ENCODE measurements around the gene HAGHL.

Gene HAGHL

DNA sequence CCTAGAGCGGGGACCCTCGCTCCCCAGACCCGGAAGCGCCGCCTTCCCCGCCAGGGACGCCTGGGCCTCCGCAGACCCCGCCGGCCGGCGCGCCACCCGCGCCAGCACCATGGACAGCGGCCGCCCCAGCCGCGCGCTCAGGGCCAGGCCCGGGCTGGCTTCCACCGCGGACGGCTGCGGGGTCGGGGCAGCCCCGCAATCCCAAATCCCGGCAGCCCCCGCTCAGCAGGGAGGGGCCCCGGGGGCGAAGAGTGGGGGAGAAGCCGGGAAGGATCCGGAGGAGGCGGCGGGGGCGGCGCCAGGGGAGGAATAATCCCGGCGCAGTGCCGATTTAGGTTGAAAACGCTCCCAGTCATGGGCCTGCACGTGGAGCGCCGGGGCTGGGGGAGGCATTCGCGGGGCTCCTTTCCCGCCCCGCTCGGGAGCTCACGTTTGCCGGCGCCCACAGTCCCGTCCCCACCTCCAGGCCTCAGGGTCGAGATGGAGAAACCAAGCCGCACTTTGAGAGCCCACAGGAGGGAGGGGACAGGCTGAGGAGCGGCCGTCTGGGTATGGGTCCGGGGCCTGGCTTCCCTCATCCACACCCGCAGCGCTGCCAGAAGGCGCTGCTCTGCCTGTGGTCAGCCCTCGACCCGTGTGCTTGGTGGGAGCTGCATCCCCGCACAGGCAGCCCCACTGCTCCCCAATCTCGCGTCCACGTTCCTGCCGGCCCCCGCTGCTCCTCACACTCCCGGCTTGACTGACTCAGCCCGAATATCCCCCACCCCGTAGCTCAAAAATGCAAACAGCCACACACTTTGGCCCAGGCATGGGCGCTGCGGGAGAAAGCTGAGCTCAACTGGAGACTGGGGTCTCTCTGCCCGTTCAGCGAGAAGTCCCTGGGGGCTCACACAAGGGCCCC, 26.0 kb upstream of the HAGHL start:
- peaks cover 15% of the 10 kb centered on the region for H3K4me1 Mint-ChIP-seq

GRCh38 chr16:702341-702740, 24.6 kb upstream of the HAGHL start:
- no peak overlapping the region for H3K27ac Mint-ChIP-seq
- peaks cover 9% of the 10 kb centered on the region for H3K4me1 Mint-ChIP-seq
- H3K4me3 Mint-ChIP-seq = no peak overlapping the region
- H3K27me3 Mint-ChIP-seq = peaks cover 14% of the 10 kb centered on the region
- H3K9me3 Mint-ChIP-seq = no peaks in the 10 kb centered on the region
- H3K36me3 Mint-ChIP-seq = no peaks in the 10 kb centered on the region

More for the DNA sequence above, 26.0 kb upstream of the HAGHL start:
- Mint-ChIP-seq H3K9me3 (no peaks in the 10 kb centered on the region), H3K36me3 (no peaks in the 10 kb centered on the region), H3K27me3 (peaks cover 12% of the 10 kb centered on the region), H3K4me3 (no peak overlapping the region), H3K27ac (no peak overlapping the region)

- Mint-ChIP-seq H3K36me3 (no peaks in the 10 kb centered on the region), H3K27me3 (peaks cover 19% of the 10 kb centered on the region), H3K4me1 (peaks cover 9% of the 10 kb centered on the region), H3K4me3 (no peak overlapping the region), H3K27ac (no peak overlapping the region), H3K9me3 (no peaks in the 10 kb centered on the region)
These were observed 23.5 kb upstream of the HAGHL start for GRCh38 chr16:703406-703805.

GRCh38 chr16:704047-704446, 22.9 kb upstream of the HAGHL start:
- H3K36me3 Mint-ChIP-seq = no peaks in the 10 kb centered on the region
- H3K4me3 Mint-ChIP-seq = no peak overlapping the region
- H3K4me1 Mint-ChIP-seq = peaks cover 9% of the 10 kb centered on the region
- no peak overlapping the region for H3K27ac Mint-ChIP-seq
- H3K27me3 Mint-ChIP-seq = peaks cover 23% of the 10 kb centered on the region
- no peaks in the 10 kb centered on the region for H3K9me3 Mint-ChIP-seq

GRCh38 chr16:704552-705380, 22.1 kb upstream of the HAGHL start:
- Mint-ChIP-seq H3K4me1 (peaks cover 6% of the 10 kb centered on the region), H3K4me3 (no peak overlapping the region), H3K9me3 (no peaks in the 10 kb centered on the region), H3K36me3 (no peaks in the 10 kb centered on the region), H3K27ac (no peak overlapping the region), H3K27me3 (peaks cover 24% of the 10 kb centered on the region)

DNA sequence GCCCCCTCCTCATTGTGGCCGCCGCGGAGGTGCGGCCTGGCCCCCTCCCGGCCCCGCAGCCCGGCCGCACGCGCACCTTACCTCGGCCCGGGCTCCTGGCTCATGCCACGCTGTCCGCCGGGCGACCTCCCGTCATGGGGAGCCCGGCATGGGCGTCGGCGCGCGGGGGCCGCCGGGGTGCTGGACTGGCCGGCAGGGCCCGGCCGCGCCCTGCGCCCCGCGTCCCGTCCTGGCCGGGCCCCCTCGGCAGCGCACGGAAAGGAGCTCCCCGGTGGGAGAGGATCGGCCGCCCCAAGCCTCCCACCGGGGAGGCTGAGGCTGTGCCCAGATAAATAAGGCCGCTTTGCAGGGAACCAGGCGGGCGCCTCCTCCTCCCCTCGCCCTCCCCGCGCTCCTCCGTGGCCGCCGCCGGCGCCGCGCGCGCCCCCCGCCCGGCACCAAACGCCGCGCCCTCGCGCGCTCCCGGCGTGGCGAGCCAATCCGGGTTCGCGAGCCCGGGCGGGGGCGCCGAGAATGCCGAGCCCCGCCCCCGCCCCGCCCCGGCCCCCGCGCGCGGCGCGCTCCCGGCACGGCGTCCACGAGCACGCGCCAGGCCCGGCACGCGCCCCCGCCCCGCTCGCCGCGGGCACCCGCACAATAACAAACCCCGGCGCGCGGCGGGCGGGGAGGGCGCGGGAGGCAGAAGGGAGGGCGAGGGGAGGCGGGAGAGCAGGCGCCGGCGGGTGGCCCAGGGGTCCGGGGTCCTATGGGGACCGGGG, 21.3 kb upstream of the HAGHL start, which contains the start of gene FBXL16:
TSS of gene FBXL16 (minus strand) at position 371 of the 758 bp plus-strand sequence. CDS start 8,396 bp downstream, outside the sequence.
- Mint-ChIP-seq H3K27me3 (peaks cover 26% of the 10 kb centered on the region), H3K9me3 (no peaks in the 10 kb centered on the region), H3K36me3 (no peaks in the 10 kb centered on the region), H3K4me1 (peaks cover 6% of the 10 kb centered on the region), H3K27ac (no peak within 1 kb of the TSS), H3K4me3 (peak within 1 kb of the TSS; percentile 15)

DNA sequence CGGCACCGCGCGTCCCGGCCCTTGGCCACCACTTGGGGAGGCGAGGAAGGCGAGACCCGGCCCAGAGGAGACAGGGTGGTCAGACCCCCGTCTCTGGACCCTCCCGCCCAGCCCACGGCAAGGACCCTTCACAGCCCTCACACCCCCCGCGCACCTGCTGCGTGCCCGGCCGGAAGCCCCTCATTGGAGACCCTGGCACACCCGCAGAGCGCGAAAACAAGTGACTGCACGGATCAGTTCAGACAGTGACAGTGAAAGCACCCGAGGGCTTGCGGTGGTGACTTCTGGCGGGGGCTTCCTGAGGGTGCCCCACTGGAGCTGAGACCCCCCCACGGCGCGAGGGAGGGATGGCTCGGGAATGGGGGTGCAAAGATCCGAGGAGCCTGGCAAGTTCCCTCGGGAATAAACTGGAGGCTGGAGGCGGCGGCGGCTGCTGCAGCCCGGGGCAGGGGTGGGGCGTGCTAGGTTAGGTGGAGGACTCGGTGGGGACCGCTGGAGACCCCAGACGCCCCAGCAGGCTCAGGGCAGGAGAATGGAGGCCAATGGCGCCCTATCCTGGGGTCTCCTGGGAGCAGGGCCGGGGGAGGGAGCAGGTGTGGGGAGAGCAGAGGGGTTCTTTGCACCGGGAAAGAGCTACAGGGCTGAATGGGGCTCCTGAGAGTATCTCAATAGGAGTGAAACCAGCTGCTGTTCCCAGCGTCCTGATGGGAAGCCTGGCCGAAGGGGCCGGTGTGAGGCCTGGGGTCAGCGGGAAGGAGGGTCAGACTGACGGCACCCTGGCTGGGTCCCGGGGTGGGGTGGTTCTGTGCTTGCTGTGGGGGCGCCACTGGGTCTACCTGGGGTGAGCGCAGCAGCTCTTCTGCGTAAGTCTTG, 20.5 kb upstream of the HAGHL start:
- H3K27ac Mint-ChIP-seq = no peak overlapping the region
- peaks cover 28% of the 10 kb centered on the region for H3K27me3 Mint-ChIP-seq
- H3K36me3 Mint-ChIP-seq = no peaks in the 10 kb centered on the region
- peaks cover 2% of the 10 kb centered on the region for H3K4me1 Mint-ChIP-seq
- H3K9me3 Mint-ChIP-seq = no peaks in the 10 kb centered on the region
- H3K4me3 Mint-ChIP-seq = peak overlapping the region; percentile 15

- no peaks in the 10 kb centered on the region for H3K9me3 Mint-ChIP-seq
- H3K4me1 Mint-ChIP-seq = no peaks in the 10 kb centered on the region
- peaks cover 28% of the 10 kb centered on the region for H3K27me3 Mint-ChIP-seq
- no peak overlapping the region for H3K4me3 Mint-ChIP-seq
- no peaks in the 10 kb centered on the region for H3K36me3 Mint-ChIP-seq
- no peak overlapping the region for H3K27ac Mint-ChIP-seq
These were observed 19.8 kb upstream of the HAGHL start for GRCh38 chr16:707062-707538.

GRCh38 chr16:708019-708418, 18.9 kb upstream of the HAGHL start:
- Mint-ChIP-seq H3K4me1 (no peaks in the 10 kb centered on the region), H3K9me3 (no peaks in the 10 kb centered on the region), H3K27ac (no peak overlapping the region), H3K4me3 (no peak overlapping the region), H3K36me3 (no peaks in the 10 kb centered on the region), H3K27me3 (peaks cover 21% of the 10 kb centered on the region)

DNA sequence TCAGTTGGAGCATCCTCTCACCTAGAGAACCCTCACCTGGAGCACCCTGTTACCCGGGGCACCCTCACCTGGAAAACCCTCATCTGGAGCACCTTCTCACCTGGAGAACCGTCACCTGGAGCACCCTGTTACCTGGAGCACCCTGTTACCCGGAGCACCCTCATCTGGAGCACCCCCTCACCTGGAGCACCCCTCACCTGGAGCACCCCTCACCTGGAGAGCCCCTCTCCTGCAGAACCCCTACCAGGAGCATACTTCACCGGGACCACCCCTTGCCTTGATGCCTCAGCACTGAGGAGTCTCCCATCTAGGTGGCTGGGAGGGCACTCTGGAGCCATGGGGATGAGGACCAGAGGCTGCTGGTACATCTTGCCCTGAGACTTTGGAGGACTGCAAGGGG, 17.9 kb upstream of the HAGHL start:
- Mint-ChIP-seq H3K27ac (no peak overlapping the region), H3K4me3 (no peak overlapping the region), H3K4me1 (no peaks in the 10 kb centered on the region), H3K36me3 (no peaks in the 10 kb centered on the region), H3K9me3 (no peaks in the 10 kb centered on the region), H3K27me3 (peaks cover 19% of the 10 kb centered on the region)

GRCh38 chr16:709566-710499, 17.1 kb upstream of the HAGHL start:
- H3K4me3 Mint-ChIP-seq = no peak overlapping the region
- peaks cover 17% of the 10 kb centered on the region for H3K27me3 Mint-ChIP-seq
- no peak overlapping the region for H3K27ac Mint-ChIP-seq
- H3K9me3 Mint-ChIP-seq = no peaks in the 10 kb centered on the region
- H3K4me1 Mint-ChIP-seq = no peaks in the 10 kb centered on the region
- no peaks in the 10 kb centered on the region for H3K36me3 Mint-ChIP-seq

DNA sequence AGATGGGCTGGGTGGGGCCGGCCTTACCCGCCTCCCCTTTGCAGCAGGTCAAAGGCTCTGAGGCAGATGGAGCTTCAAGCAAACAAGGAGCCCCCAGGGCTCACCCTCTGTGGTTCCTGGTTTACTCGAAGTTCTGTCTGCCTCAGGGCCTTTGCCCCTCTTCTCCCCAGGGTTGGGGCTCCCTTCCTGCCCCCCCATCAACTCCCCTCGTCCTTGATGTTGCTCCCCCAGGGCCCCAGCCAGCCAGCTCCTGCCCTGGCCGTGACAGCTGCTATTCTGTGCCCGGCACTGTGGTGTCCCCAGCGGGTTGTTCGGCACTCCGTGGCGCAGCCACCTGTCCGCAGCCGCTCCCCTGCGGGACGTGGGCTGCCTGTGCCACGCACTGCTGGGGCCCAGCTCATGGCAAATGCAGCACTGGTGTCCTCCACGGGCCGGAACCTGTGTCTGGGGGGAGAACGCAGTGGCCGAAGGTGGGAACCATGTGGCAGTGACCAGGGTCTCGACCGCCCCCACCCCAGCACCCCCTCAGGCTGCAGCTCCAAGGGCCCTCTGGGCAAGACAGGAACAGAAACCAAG, 16.3 kb upstream of the HAGHL start:
- Mint-ChIP-seq H3K36me3 (no peaks in the 10 kb centered on the region), H3K27ac (no peak overlapping the region), H3K27me3 (peaks cover 17% of the 10 kb centered on the region), H3K4me3 (no peak overlapping the region), H3K9me3 (no peaks in the 10 kb centered on the region), H3K4me1 (no peaks in the 10 kb centered on the region)

DNA sequence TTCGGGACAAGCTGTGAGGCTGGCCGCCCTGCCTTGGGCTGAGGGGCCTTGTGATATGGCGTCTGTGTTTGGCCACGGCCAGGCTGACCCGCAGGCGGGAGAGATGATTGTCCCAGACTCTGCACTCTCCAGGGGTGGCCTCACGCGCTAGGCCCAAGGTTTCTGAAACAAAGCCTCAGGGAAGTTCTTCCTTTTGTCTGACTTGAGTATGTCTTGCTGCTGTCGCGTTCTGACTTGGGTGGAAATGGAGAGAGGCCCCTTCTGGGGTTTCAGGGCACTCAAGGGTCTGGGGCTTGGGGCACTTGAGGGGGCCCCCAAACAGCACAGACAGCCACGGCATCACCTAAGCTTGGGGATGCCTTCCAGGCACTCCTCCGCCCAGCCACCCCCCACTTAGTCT, 15.8 kb upstream of the HAGHL start:
- Mint-ChIP-seq H3K4me3 (no peak overlapping the region), H3K36me3 (no peaks in the 10 kb centered on the region), H3K4me1 (no peaks in the 10 kb centered on the region), H3K9me3 (no peaks in the 10 kb centered on the region), H3K27me3 (peaks cover 17% of the 10 kb centered on the region), H3K27ac (no peak overlapping the region)

Measured in activated naive CD4-positive, alpha-beta T cell treated with anti-CD3 and anti-CD28 coated beads, Interleukin-2, amount 50 U/mL, for 24 hours (primary cell).